SKM-1 treated with dmso at 0.1 percent for 144 hours (cell line): ENCODE measurements around the gene AADAT.
A peak's percentile ranks its signal among the peaks of the same experiment; 100 is the strongest.
"Not testable (repeated sequence)": the region's sequence is repeated elsewhere in the genome, so short reads cannot be mapped to it uniquely, and the experiment has no call there.

Experiments used
- DNase-seq: peaks from one replicate; lab custom pipeline; 2025; ENCODE audit not compliant: unreplicated experiment; lab: John Stamatoyannopoulos, UW

Gene AADAT

DNA sequence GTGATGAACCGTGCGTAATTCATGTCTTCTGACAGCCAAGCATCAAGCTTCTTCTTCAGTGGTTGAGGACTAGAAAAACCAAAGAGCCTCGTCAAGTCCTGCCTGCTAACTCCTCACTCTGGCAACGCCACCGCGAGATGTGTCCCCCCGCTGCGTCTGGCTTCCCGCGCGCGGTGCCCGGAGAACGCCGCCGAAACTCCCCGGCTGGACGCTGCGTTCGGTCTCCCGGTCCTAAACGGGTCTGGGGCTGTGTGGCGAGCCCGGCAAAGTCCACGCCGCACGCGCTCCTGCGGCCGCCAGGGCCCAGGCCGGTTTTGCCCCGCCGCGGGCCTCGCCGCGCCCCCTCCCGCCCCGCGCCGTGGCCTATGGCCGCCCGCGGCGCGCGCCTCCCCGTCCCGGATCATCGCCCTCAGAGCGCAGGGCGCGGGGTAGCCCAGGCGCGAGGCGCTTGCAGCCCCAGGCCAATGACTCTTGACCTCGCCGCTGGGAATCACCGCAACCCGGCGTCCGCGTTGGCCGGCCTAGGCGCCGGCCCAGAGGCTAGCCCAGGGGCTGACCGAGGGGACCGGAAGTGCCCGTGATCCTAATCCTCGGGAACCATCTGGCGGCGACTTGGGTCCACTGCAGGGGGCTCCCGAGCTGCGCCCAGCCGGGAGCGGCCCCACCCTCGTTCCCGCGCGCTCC lies at the start of gene AADAT:
Gene AADAT (minus strand): TSS at position 289 of the 684 bp plus-strand sequence. CDS start 266 bp downstream, at position 23.
- peak; percentile 39 for DNase-seq

GRCh38 chr4:170138580-170139194 lies 48.9 kb upstream of the AADAT start:
- peak; percentile 59 for DNase-seq

- no peak for DNase-seq
These were observed 48.2 kb upstream of the AADAT start for GRCh38 chr4:170137927-170138326.

DNA sequence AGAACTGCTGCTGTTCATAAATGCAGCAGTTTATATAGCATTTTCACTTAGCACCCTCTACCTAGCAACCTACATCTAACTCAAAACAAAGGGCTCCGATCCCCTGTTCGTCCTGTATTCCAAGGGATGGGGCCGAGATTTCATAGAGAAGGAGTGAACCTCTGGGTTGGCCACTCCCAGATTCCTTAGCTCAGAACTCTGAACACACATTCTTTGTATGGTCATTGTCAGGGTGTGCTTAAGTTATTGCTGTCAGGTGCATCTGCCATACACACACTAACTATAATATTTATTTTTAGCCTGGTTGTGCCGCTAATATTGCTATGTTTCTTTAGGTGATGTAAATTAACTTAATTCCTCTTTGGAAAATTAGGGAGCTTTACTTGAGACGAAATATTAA lies 47.7 kb upstream of the AADAT start:
- no peak for DNase-seq

DNA sequence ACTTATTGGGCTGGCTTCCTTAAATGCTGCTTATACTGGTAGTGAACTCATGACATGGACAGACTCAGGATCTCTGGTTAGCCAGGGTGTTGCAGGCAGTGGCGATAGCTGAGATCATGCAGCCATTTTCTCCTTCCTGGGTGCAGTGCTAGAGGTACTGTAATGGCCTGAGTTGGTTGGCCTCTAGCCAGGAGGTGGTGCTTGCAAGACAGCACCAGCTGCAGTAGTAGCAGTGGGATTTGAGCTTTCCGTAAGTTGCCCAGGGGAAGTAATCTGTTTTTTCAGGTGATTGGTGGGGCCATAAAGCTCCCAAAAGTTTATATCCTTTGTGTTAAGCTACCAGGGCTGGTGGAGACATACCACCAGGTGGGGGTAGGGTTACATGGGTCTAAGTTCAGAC lies 45.1 kb upstream of the AADAT start:
- no peak for DNase-seq

- no peak for DNase-seq
These were observed 38.6 kb upstream of the AADAT start for GRCh38 chr4:170128219-170128804.

GRCh38 chr4:170127758-170128157 lies 38.0 kb upstream of the AADAT start:
- no peak for DNase-seq

DNA sequence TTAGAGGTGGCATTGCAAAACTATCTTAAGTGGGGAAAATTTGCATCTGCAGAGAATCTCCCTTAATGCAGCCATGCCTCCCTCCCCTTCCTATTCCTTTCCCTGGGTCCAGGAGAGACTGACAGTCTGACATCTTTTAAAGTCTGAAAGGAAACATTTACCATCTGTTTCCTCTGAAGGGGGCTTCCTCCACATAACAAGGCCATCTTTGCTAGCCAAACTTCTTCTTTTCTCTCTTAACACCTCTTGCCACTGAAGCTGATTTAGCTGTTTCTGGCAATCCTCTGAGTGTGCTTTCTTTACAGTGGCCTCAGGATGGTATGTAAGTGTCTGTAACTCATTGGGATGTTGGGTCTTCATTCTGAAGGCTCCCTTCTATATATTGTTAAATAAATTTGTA lies 34.6 kb upstream of the AADAT start:
- DNase-seq = no peak

- DNase-seq = no peak
These were observed 32.5 kb upstream of the AADAT start for GRCh38 chr4:170122252-170122651.

- DNase-seq = no peak
These were observed 24.9 kb upstream of the AADAT start for GRCh38 chr4:170114636-170115035.

- not testable (repeated sequence) for DNase-seq
These were observed 24.4 kb upstream of the AADAT start for GRCh38 chr4:170114183-170114582.

DNA sequence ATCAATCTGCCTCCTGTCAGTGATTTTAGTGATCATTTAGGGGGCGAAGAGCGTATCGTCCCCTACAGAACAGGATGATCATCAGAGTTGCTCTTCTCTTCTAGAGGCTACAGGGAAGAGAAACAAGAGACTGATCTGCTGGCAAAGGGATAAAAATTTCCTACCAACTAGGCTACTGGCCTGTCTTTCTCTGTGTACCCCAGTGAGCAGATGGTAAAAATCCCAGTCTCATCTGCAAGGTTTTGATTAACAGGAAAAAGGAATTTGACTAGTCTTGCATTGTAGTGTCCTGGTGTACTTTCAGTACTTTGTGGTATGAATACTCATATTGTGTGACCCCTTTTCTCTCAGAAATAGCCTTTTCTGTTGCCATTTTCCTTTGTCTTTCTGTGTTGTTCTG lies 21.8 kb upstream of the AADAT start:
- DNase-seq = no peak

DNA sequence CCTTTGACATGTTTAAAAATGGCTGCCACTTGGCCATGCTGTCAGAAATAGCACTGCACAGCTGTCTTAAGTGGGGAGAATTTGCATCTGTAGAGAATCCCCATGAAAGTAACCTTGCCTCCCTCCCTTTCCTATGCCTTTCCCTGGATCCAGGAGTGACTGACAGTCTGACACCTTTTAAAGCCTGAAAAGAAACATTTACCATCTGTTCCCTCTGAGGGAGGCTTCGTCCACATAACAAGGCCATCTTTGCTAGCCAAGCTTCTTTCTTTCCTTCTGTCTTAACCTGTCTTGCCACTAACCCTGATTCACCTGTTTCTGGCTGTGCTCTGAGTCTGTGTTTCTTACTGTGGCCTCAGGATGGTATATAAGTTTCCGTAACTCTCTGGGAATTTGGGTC lies 21.3 kb upstream of the AADAT start:
- no peak for DNase-seq

- no peak for DNase-seq
These were observed 20.5 kb upstream of the AADAT start for GRCh38 chr4:170110285-170110672.

DNA sequence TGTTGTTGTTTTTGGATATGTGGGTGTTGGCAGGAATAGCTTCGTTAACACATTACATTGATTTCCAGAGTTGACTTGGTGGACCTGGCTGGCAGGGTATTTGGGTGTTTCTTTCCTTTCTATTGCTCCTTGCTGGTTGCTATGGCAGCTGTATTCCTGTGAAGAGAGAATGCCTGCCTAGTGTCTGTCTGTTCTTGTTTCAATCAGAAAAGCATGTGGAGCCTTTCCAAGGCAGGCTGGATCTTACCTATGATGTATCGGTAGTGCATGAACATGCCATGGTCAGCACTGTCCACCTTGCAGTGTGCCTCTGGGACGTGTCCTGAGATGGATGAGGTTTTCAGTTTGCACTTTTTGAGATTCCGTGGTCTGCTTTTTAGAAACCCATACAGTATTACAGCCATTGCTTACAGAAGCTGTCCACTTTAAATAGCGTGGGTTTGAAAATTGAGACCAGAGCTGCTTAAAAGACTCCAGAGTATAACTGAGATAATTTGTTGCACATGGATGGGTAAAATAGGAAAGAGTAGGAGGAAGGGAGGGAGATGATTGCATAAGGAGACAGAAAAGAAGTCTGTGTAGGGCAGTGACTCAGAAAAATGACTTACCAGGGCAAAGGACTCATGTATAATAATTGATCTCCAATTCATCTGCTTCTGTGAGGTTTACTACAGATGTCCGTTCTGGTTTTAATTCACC lies 20.0 kb upstream of the AADAT start:
- no peak for DNase-seq

GRCh38 chr4:170106900-170107299 lies 17.1 kb upstream of the AADAT start:
- no peak for DNase-seq

- DNase-seq = no peak
These were observed 12.7 kb upstream of the AADAT start for GRCh38 chr4:170102426-170102825.

DNA sequence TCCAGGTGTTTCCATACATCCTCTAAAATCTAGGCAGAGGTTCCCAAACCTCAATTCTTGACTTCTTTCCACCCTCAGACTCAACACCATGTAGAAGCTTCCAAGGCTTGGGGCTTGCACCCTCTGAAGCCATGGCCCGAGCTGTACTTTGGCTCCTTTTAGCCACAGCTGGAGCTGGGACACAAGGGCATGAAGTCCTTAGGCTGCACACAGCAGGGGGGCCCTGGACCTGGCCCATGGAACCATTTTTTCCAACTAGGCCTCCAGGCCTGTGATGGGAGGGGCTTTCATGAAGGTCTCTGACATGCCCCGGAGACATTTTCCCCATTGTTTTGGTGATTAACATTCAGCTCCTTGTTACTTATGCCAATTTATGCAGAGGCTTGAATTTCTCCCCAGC lies 8.4 kb upstream of the AADAT start:
- DNase-seq = not testable (repeated sequence)

GRCh38 chr4:170097681-170098080 lies 7.9 kb upstream of the AADAT start:
- DNase-seq = no peak

- DNase-seq = no peak
These were observed 4.3 kb upstream of the AADAT start for GRCh38 chr4:170093973-170094535.

DNA sequence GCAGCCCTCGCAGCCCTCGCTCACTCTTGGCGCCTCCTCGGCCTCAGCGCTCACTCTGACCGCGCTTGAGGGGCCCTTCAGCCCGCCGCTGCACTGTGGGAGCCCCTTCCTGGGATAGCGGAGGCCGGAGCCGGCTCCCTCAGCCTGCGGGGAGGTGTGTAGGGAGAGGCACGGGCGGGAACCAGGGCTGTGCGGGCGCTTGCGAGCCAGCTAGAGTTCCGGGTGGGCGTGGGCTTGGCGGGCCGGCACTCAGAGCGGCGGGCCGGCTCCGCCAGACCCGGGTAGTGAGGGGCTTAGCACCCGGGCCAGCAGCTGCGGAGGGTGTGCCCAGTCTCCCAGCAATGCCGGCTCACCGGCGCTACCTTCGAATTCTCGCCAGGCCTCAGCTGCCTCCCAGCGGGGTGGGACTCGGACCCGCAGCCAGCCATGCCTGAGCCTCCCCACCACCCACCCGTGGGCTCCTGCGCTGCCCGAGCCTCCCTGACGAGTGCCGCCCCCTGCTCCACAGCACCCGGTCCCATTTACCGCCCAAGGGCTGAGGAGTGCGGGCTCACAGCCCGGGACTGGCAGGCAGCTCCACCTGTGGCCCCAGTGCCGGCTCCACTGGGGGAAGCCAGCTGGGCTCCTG lies 1.4 kb upstream of the AADAT start:
- DNase-seq = no peak
